Epithelial cell of proximal tubule (primary cell): ENCODE measurements around the gene NUDT10. TPM values are rescaled to one million over a fixed set of nuclear protein-coding genes. Genes with fewer than 3 reads are reported as not detected.

Source experiments
- DNase-seq: peaks from one replicate; pipeline ENCODE4 v3.0.0-alpha.2; 2011; ENCODE audit warnings: low read depth
- H3K4me3 ChIP-seq: 2 replicates; pipeline ENCODE4 v1.5.1; 2011; ENCODE audit warnings: low read depth, mild to moderate bottlenecking, low read length
- total RNA-seq: library from RNA; depleted of rRNA; stranded (reverse); fragments of >200 nt; gene quantifications from 2 replicates; pipeline ENCODE4 v1.2.3, GENCODE V29; 2015
- TF ChIP-seq, protein P1 (sequence below): conservative IDR thresholded peaks from 2 replicates; pipeline ENCODE4 v1.5.1; 2012; ENCODE audit warnings: low read depth, mild to moderate bottlenecking, low read length

The NUDT10 gene
- total RNA-seq, 1 donor from 2014 or later = 3.2 TPM

DNA sequence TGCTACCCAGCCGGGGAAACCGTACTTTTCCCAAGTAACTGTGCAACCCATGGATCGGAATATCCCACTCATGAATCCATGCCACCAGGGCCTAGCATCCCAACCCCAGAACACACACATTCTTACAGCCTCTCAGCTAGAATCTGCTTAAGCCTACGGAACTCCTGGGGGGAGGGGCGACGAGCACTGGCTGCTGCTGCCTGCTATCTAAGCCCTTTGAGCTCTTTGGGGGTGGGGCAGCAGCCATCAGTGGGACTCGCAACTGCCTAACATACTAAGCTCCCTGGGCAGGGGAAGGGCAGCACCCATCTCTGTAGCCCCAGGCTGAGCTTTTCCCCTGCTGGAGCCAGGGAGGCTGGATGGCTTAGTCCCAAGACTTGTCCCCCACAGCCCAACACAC lies 28.6 kb downstream of the NUDT10 start:
- TF ChIP-seq, protein P1, sequence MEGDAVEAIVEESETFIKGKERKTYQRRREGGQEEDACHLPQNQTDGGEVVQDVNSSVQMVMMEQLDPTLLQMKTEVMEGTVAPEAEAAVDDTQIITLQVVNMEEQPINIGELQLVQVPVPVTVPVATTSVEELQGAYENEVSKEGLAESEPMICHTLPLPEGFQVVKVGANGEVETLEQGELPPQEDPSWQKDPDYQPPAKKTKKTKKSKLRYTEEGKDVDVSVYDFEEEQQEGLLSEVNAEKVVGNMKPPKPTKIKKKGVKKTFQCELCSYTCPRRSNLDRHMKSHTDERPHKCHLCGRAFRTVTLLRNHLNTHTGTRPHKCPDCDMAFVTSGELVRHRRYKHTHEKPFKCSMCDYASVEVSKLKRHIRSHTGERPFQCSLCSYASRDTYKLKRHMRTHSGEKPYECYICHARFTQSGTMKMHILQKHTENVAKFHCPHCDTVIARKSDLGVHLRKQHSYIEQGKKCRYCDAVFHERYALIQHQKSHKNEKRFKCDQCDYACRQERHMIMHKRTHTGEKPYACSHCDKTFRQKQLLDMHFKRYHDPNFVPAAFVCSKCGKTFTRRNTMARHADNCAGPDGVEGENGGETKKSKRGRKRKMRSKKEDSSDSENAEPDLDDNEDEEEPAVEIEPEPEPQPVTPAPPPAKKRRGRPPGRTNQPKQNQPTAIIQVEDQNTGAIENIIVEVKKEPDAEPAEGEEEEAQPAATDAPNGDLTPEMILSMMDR = no peak
- no peak for DNase-seq
- H3K4me3 ChIP-seq = no peak overlapping the region

DNA sequence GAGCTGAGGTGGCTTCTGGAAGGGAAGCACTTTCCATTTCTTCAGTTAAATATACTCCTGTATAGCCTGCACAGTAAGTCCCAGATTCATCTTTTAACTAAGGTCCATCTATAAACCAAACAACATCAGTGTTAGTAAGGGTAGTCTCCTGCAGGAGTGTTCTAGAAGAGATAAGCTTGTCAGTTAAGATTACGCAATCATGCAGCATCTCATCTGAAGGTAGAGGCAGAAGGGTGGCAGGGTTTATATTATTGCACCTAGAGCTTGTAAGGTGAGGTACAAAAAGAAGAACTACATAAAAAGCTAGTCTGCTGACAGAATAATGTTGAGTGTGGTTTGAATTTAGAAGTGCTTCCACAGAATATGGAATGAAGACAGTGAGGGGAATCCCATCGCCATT lies 44.0 kb downstream of the NUDT10 start:
- TF ChIP-seq, protein P1 = no peak
- no peak for DNase-seq
- H3K4me3 ChIP-seq = no peak overlapping the region

Other genes with a start within 250 kb of the NUDT10 start
- gene NUDT11, start 163.8 kb downstream of the NUDT10 start, total RNA-seq = 5.5 and 11.9 TPM in 2 replicates